Loucy (cell line): ENCODE data around the gene HSD17B12.

ENCODE experiments used
- H2AFZ ChIP-seq: fragments of 200-600 bp; sonication (generic); 2 replicates; pipeline ENCODE4 v1.6.0; 2016; ENCODE audit warnings: antibody characterized with exemption, mild to moderate bottlenecking, low read length, moderate library complexity
- H3F3A ChIP-seq: fragments of 200-600 bp; 2 replicates; pipeline ENCODE4 v1.6.0; 2016; ENCODE audit warnings: antibody characterized with exemption, low read depth, mild to moderate bottlenecking
- H3K27me3 ChIP-seq: fragments of 200-600 bp; sonication (generic); 2 replicates; pipeline ENCODE4 v1.6.1; 2014; ENCODE audit warnings: low read length, mild to moderate bottlenecking; ENCODE audit not compliant: insufficient read depth, poor library complexity, severe bottlenecking
- H3K36me3 ChIP-seq: fragments of 200-600 bp; sonication (generic); 2 replicates; pipeline ENCODE4 v1.6.1; 2016; ENCODE audit warnings: low read length; ENCODE audit not compliant: insufficient read depth
- H3K4me1 ChIP-seq: fragments of 200-600 bp; sonication (generic); 2 replicates; pipeline ENCODE4 v1.5.1; 2014; ENCODE audit warnings: low read length, mild to moderate bottlenecking; ENCODE audit not compliant: insufficient read depth, poor library complexity, severe bottlenecking
- H3K4me2 ChIP-seq: fragments of 200-600 bp; sonication (generic); 2 replicates; pipeline ENCODE4 v1.6.0; 2014; ENCODE audit warnings: antibody characterized with exemption, low read length, low read depth, mild to moderate bottlenecking; ENCODE audit not compliant: poor library complexity, severe bottlenecking
- H3K4me3 ChIP-seq: fragments of 200-600 bp; sonication (generic); 2 replicates; pipeline ENCODE4 v1.5.1; 2014; ENCODE audit warnings: low read length, mild to moderate bottlenecking, mixed read lengths; ENCODE audit not compliant: poor library complexity, severe bottlenecking
- H3K79me2 ChIP-seq: fragments of 200-600 bp; sonication (generic); 2 replicates; pipeline ENCODE4 v1.6.1; 2014; ENCODE audit warnings: low read length; ENCODE audit not compliant: insufficient read depth
- H3K9ac ChIP-seq: fragments of 200-600 bp; sonication (generic); 2 replicates; pipeline ENCODE4 v1.6.0; 2014; ENCODE audit warnings: mild to moderate bottlenecking, low read depth, low read length, moderate library complexity; ENCODE audit not compliant: poor library complexity, severe bottlenecking
- H3K9me2 ChIP-seq: fragments of 200-600 bp; sonication (generic); replicated peaks from 2 replicates; pipeline ENCODE4 v1.6.1; 2016; ENCODE audit warnings: low read depth, low read length, mixed read lengths
- H3K9me3 ChIP-seq: fragments of 200-600 bp; sonication (generic); 2 replicates; pipeline ENCODE4 v1.6.1; 2014; ENCODE audit warnings: mild to moderate bottlenecking, antibody characterized with exemption, low read length, low read depth; ENCODE audit not compliant: insufficient read depth
- H4K20me1 ChIP-seq: fragments of 200-600 bp; sonication (generic); 2 replicates; pipeline ENCODE4 v1.6.0; 2014; ENCODE audit warnings: antibody characterized with exemption, low read length, mild to moderate bottlenecking; ENCODE audit not compliant: insufficient read depth, poor library complexity, severe bottlenecking
- CTCF ChIP-seq: fragments of 200-600 bp; sonication (generic); conservative IDR thresholded peaks from 2 replicates; pipeline ENCODE4 v1.5.1; 2014; ENCODE audit warnings: mild to moderate bottlenecking, antibody characterized with exemption, low read length
- EZH2phosphoT487 ChIP-seq: fragments of 200-600 bp; IDR thresholded peaks from 2 replicates; pipeline ENCODE4 v1.6.1; 2018; ENCODE audit warnings: antibody characterized with exemption, mild to moderate bottlenecking, moderate library complexity, borderline replicate concordance

The HSD17B12 gene

GRCh38 chr11:43803766-43804165, 123.2 kb downstream of the HSD17B12 start:
- Histone ChIP-seq H3K79me2 (no peaks in the 10 kb centered on the region), H3K36me3 (peaks cover 8% of the 10 kb centered on the region; the same call in 1 of the 2 replicates), H3K9me2 (no peaks in the 10 kb centered on the region), H3K27me3 (no peaks in the 10 kb centered on the region), H4K20me1 (no peaks in the 10 kb centered on the region), H3K9ac (no peak overlapping the region), H3K4me3 (no peak overlapping the region), H3K9me3 (0 out of 2 replicates have a peak, but pooled peaks cover 6% of the 10 kb centered on the region), H3F3A (no peaks in the 10 kb centered on the region), H3K4me1 (no peaks in the 10 kb centered on the region), H3K4me2 (no peak overlapping the region), H2AFZ (no peak overlapping the region)
- no peak for TF ChIP-seq CTCF
- no peak for TF ChIP-seq EZH2phosphoT487

GRCh38 chr11:43806976-43807375, 126.4 kb downstream of the HSD17B12 start:
- no peak overlapping the region for H3K9ac ChIP-seq
- H4K20me1 ChIP-seq, result no peaks in the 10 kb centered on the region
- H3K79me2 ChIP-seq, result no peaks in the 10 kb centered on the region
- peaks cover 8% of the 10 kb centered on the region; the same call in 1 of the 2 replicates for H3K36me3 ChIP-seq
- H3K9me3 ChIP-seq, result 0 out of 2 replicates have a peak, but pooled peaks cover 6% of the 10 kb centered on the region
- no peak overlapping the region for H3K4me3 ChIP-seq
- H3K4me1 ChIP-seq, result no peaks in the 10 kb centered on the region
- H3F3A ChIP-seq, result no peaks in the 10 kb centered on the region
- H3K4me2 ChIP-seq, result no peak overlapping the region
- no peaks in the 10 kb centered on the region for H3K27me3 ChIP-seq
- H2AFZ ChIP-seq, result no peak overlapping the region
- TF ChIP-seq CTCF (no peak), EZH2phosphoT487 (no peak)
- H3K9me2 ChIP-seq, result no peaks in the 10 kb centered on the region

GRCh38 chr11:43810929-43811596, 130.5 kb downstream of the HSD17B12 start:
- no peaks in the 10 kb centered on the region for H4K20me1 ChIP-seq
- H2AFZ ChIP-seq, result no peak overlapping the region
- H3F3A ChIP-seq, result no peaks in the 10 kb centered on the region
- TF ChIP-seq CTCF (no peak), EZH2phosphoT487 (no peak)
- H3K4me1 ChIP-seq, result no peaks in the 10 kb centered on the region
- no peaks in the 10 kb centered on the region for H3K27me3 ChIP-seq
- no peak overlapping the region for H3K4me3 ChIP-seq
- 0 out of 2 replicates have a peak, but pooled peaks cover 2% of the 10 kb centered on the region for H3K9me3 ChIP-seq
- H3K9ac ChIP-seq, result no peak overlapping the region
- H3K9me2 ChIP-seq, result no peaks in the 10 kb centered on the region
- H3K4me2 ChIP-seq, result no peak overlapping the region
- H3K79me2 ChIP-seq, result no peaks in the 10 kb centered on the region
- peaks cover 11% of the 10 kb centered on the region; the same call in 1 of the 2 replicates for H3K36me3 ChIP-seq
